ENCODE data around the gene EPS15.
A peak's percentile ranks its signal among the peaks of the same experiment; 100 is the strongest.

The EPS15 gene

GRCh38 chr1:51331206-51332100, 187.6 kb downstream of the EPS15 start:
- no peak for TF ChIP-seq TCF4 (CRISPR knock-in tag; IDR thresholded peaks at IDR 0.05; ENCODE audit: borderline replicate concordance)
- peak; percentile 76 for ATAC-seq

GRCh38 chr1:51330331-51331201, 188.5 kb downstream of the EPS15 start, which contains the start of gene TTC39A:
TTC39A (minus strand) TSS chr1:51330562; CDS start chr1:51330477, 85 bp downstream.
- no peak for TF ChIP-seq POU6F1 (CRISPR knock-in tag; IDR thresholded peaks at IDR 0.05; ENCODE audit: borderline replicate concordance, low read depth)
- no peak for TF ChIP-seq PPARA (CRISPR knock-in tag; IDR thresholded peaks at IDR 0.05; ENCODE audit: borderline replicate concordance)
- TF ChIP-seq ZNF565 (CRISPR knock-in tag; conservative IDR thresholded peaks at IDR 0.05; ENCODE audit: low read depth): no peak
- TF ChIP-seq GLIS3 (CRISPR knock-in tag; IDR thresholded peaks at IDR 0.05): no peak
- TF ChIP-seq ZC3H10 (CRISPR knock-in tag; IDR thresholded peaks at IDR 0.05): no peak
- no peak for TF ChIP-seq SNAI2 (CRISPR knock-in tag; IDR thresholded peaks at IDR 0.05)
- no peak for TF ChIP-seq CSDC2 (CRISPR knock-in tag; IDR thresholded peaks at IDR 0.05)
- no peak for TF ChIP-seq ZFP3 (CRISPR knock-in tag; IDR thresholded peaks at IDR 0.05)
- no peak for TF ChIP-seq ESRRG (CRISPR knock-in tag; IDR thresholded peaks at IDR 0.05)
- no peak for TF ChIP-seq ZFP30 (CRISPR knock-in tag; IDR thresholded peaks at IDR 0.05)
- no peak for TF ChIP-seq BACH2 (CRISPR knock-in tag; IDR thresholded peaks at IDR 0.05; ENCODE audit: borderline replicate concordance)
- TF ChIP-seq ZNF70 (CRISPR knock-in tag; IDR thresholded peaks at IDR 0.05): no peak
- no peak for TF ChIP-seq TSHZ2 (CRISPR knock-in tag; IDR thresholded peaks at IDR 0.05)
- no peak for TF ChIP-seq ISL1 (CRISPR knock-in tag; IDR thresholded peaks at IDR 0.05)
- no peak for TF ChIP-seq PATZ1 (CRISPR knock-in tag; IDR thresholded peaks at IDR 0.05; ENCODE audit: borderline replicate concordance)
- TF ChIP-seq TOX (CRISPR knock-in tag; IDR thresholded peaks at IDR 0.05; ENCODE audit: borderline replicate concordance): no peak
- TF ChIP-seq OSR1 (CRISPR knock-in tag; IDR thresholded peaks at IDR 0.05): no peak
- TF ChIP-seq CREB5 (CRISPR knock-in tag; IDR thresholded peaks at IDR 0.05; ENCODE audit: low read depth): no peak
- TF ChIP-seq ZNF8 (CRISPR knock-in tag; IDR thresholded peaks at IDR 0.05): no peak
- ATAC-seq: no peak
